Loucy (cell line): ENCODE data around the gene OR5K4.

Source experiments
- CTCF ChIP-seq: fragments of 200-600 bp; sonication (generic); conservative IDR thresholded peaks from 2 replicates; pipeline ENCODE4 v1.5.1; 2014; ENCODE audit warnings: mild to moderate bottlenecking, antibody characterized with exemption, low read length
- EZH2phosphoT487 ChIP-seq: fragments of 200-600 bp; IDR thresholded peaks from 2 replicates; pipeline ENCODE4 v1.6.1; 2018; ENCODE audit warnings: antibody characterized with exemption, mild to moderate bottlenecking, moderate library complexity, borderline replicate concordance

GRCh38 chr3:98388147-98388546, 34.5 kb downstream of the OR5K4 start:
- no peak for TF ChIP-seq CTCF
- TF ChIP-seq EZH2phosphoT487, result no peak
